Measurements from ENCODE around the gene GNAZ. TPM values are rescaled to one million over a fixed set of nuclear protein-coding genes. Genes with fewer than 3 reads are reported as not detected.

GNAZ gene
- total RNA-seq, 1 experiment from 2014 or later, result 0.82 TPM

DNA sequence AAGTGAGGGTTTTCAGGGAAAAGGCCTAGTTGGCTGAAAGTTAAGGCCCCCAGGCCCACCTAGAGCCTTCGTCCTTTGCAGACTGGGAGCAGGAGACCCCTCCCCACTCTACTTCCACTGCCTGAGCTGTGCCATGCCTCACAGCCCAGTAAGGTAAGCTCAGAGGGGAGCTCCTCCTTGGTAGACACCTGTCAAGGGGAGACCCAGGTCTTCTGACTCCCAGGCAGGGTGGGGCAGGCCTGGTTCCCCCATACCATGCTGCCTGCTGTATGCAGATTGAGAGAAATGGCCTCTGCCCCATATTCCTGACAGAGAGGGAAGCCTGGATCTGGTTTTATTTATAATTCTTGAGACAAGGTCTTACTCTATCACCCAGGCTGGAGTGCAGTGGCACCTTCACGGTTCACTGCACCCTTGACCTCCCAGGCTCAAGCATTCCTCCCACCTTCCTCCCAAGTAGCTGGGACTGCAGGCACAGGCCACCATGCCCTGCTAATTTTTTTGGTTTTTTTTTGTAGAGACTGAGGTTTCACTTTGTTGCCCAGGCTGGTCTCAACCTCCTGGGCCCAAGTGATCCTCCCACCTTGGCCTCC is 75.7 kb downstream of the GNAZ start:
- Mint-ChIP-seq H3K4me3 (ENCODE audit: unreplicated experiment) (peak overlapping the region; percentile 78), H3K4me1 (ENCODE audit: insufficient read depth, unreplicated experiment) (peaks cover 9% of the 10 kb centered on the region), H3K36me3 (ENCODE audit: insufficient read depth, unreplicated experiment) (peaks cover 7% of the 10 kb centered on the region), H3K27me3 (ENCODE audit: insufficient read depth, unreplicated experiment) (no peaks in the 10 kb centered on the region), H3K9me3 (ENCODE audit: unreplicated experiment) (no peaks in the 10 kb centered on the region), H3K27ac (ENCODE audit: low read depth, unreplicated experiment) (peak overlapping the region; percentile 72)
- ChIA-PET POLR2A (interaction anchor here (0.5 kb wide), 1 partner anchor 1771 kb away, joined by 3 read pairs; no protein-coding TSS in a partner anchor), CTCF (interaction anchor here (0.7 to 5.3 kb wide), 6 partner anchors 11 to 625 kb away, joined by 3 to 23 read pairs (median 4); no protein-coding TSS in a partner anchor)
- intact Hi-C loops (cut with micrococcal nuclease), result no loop called here
- TF ChIP-seq, protein P1, sequence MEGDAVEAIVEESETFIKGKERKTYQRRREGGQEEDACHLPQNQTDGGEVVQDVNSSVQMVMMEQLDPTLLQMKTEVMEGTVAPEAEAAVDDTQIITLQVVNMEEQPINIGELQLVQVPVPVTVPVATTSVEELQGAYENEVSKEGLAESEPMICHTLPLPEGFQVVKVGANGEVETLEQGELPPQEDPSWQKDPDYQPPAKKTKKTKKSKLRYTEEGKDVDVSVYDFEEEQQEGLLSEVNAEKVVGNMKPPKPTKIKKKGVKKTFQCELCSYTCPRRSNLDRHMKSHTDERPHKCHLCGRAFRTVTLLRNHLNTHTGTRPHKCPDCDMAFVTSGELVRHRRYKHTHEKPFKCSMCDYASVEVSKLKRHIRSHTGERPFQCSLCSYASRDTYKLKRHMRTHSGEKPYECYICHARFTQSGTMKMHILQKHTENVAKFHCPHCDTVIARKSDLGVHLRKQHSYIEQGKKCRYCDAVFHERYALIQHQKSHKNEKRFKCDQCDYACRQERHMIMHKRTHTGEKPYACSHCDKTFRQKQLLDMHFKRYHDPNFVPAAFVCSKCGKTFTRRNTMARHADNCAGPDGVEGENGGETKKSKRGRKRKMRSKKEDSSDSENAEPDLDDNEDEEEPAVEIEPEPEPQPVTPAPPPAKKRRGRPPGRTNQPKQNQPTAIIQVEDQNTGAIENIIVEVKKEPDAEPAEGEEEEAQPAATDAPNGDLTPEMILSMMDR (IDR thresholded peaks at IDR 0.05; ENCODE audit: unreplicated experiment), result no peak
- no TSS peak for BruUV-seq (replicated peaks)
- DNase-seq (ENCODE audit: unreplicated experiment), result no peak

DNA sequence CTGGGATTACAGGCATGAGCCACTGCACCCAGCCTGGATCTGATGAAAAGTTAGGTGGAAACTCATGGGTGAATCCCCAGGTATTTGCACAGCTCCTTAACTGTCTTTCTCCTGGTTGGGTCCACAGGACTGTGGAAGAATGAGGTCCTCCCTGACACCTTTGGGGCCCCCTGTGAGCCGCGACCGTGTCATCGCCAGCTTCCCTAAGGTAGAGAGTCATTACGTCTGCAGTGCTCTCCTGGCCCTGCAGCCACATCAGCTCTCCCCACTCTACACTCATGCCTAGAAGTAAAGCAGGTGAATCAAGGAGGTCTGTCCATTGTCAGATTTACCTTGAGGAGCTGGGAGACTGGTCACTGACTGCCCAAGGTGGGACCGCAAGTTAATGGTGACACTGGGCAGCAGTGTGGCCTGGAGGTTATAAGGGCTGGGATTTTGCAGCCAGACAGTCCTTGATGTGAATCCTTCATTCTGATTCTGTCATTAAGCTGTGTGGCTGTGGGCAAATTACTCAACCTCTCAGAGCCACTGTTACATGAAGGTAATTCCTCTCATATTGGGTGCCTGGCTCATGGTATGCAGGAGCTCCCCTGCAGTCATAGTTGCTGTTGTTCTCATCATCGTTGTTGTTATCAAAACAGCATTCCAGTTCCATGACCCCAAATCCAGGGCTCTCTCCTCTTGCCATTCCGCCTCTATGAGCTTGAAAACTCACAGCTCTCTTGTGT is 76.3 kb downstream of the GNAZ start:
- ChIA-PET CTCF (interaction anchor here (0.5 to 5.3 kb wide), 8 partner anchors 11 to 625 kb away, joined by 3 to 23 read pairs (median 4); no protein-coding TSS in a partner anchor), POLR2A (no interaction called here)
- Mint-ChIP-seq H3K27ac (ENCODE audit: low read depth, unreplicated experiment) (peak overlapping the region; percentile 7), H3K27me3 (ENCODE audit: insufficient read depth, unreplicated experiment) (no peaks in the 10 kb centered on the region), H3K36me3 (ENCODE audit: insufficient read depth, unreplicated experiment) (peaks cover 7% of the 10 kb centered on the region), H3K9me3 (ENCODE audit: unreplicated experiment) (no peaks in the 10 kb centered on the region), H3K4me1 (ENCODE audit: insufficient read depth, unreplicated experiment) (peaks cover 9% of the 10 kb centered on the region), H3K4me3 (ENCODE audit: unreplicated experiment) (peak overlapping the region; percentile 78)
- no TSS peak for BruUV-seq (replicated peaks)
- TF ChIP-seq, protein P1 (IDR thresholded peaks at IDR 0.05; ENCODE audit: unreplicated experiment), result no peak
- no peak for DNase-seq (ENCODE audit: unreplicated experiment)
- intact Hi-C loops (cut with micrococcal nuclease), result no loop called here

DNA sequence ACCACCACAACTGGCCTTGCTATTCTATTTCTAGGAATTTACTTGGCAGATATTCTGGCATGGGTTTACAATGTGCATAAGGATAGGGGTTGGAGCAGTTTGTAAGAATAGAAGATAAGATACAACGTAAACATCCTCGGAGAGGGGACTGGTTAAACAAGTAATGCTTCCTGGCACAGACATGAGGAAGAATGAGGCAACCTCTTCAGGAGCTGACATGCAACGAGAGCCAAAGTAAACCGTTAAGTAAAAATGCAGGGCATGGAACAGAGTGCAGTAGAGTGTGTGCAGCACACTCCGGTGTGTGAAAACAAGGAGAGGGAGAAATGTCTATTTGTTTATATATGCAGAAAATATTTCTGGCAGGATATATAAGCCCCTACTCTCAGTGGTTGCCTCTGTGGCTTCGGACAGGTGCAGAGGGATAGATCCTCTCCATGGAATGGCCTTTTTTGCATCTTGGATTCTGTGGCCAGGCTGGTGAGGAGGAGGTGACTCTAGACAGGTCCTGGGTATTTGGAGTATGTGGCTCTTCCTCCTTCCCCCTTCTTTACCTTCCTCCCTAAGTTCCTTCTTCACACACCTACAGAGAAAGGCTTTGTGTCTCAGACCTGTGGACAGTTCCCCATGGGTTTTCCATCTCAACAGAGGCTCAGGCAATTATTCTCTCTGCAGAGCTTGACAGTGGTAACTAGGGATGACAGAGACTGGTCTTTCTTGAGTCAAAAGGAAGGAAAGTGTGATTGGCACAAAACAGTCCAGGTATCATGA is 77.5 kb downstream of the GNAZ start:
- BruUV-seq (replicated peaks), result no TSS peak
- CTCF ChIA-PET, result interaction anchor here (1.1 to 5.3 kb wide), 2 partner anchors 10 to 189 kb away, joined by 5 to 23 read pairs; no protein-coding TSS in a partner anchor
- peak overlapping the region; percentile 7 for H3K27ac Mint-ChIP-seq (ENCODE audit: low read depth, unreplicated experiment)

More for the DNA sequence above, 77.5 kb downstream of the GNAZ start:
- TF ChIP-seq, protein P1 (IDR thresholded peaks at IDR 0.05; ENCODE audit: unreplicated experiment), result no peak
- Mint-ChIP-seq H3K27me3 (ENCODE audit: insufficient read depth, unreplicated experiment) (no peaks in the 10 kb centered on the region), H3K4me1 (ENCODE audit: insufficient read depth, unreplicated experiment) (peaks cover 11% of the 10 kb centered on the region), H3K36me3 (ENCODE audit: insufficient read depth, unreplicated experiment) (peaks cover 7% of the 10 kb centered on the region), H3K4me3 (ENCODE audit: unreplicated experiment) (no peak overlapping the region), H3K9me3 (ENCODE audit: unreplicated experiment) (no peaks in the 10 kb centered on the region)
- POLR2A ChIA-PET, result no interaction called here
- intact Hi-C loops (cut with micrococcal nuclease), result no loop called here
- peak; percentile 54 for DNase-seq (ENCODE audit: unreplicated experiment)
